Retina (tissue), 1 donor: Measurements from ENCODE around the gene PRDM4.

Source experiments
- DNase-seq: peaks from one replicate; pipeline ENCODE4 v3.0.0-alpha.2; 2016

The PRDM4 gene, protein sequence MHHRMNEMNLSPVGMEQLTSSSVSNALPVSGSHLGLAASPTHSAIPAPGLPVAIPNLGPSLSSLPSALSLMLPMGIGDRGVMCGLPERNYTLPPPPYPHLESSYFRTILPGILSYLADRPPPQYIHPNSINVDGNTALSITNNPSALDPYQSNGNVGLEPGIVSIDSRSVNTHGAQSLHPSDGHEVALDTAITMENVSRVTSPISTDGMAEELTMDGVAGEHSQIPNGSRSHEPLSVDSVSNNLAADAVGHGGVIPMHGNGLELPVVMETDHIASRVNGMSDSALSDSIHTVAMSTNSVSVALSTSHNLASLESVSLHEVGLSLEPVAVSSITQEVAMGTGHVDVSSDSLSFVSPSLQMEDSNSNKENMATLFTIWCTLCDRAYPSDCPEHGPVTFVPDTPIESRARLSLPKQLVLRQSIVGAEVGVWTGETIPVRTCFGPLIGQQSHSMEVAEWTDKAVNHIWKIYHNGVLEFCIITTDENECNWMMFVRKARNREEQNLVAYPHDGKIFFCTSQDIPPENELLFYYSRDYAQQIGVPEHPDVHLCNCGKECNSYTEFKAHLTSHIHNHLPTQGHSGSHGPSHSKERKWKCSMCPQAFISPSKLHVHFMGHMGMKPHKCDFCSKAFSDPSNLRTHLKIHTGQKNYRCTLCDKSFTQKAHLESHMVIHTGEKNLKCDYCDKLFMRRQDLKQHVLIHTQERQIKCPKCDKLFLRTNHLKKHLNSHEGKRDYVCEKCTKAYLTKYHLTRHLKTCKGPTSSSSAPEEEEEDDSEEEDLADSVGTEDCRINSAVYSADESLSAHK

DNA sequence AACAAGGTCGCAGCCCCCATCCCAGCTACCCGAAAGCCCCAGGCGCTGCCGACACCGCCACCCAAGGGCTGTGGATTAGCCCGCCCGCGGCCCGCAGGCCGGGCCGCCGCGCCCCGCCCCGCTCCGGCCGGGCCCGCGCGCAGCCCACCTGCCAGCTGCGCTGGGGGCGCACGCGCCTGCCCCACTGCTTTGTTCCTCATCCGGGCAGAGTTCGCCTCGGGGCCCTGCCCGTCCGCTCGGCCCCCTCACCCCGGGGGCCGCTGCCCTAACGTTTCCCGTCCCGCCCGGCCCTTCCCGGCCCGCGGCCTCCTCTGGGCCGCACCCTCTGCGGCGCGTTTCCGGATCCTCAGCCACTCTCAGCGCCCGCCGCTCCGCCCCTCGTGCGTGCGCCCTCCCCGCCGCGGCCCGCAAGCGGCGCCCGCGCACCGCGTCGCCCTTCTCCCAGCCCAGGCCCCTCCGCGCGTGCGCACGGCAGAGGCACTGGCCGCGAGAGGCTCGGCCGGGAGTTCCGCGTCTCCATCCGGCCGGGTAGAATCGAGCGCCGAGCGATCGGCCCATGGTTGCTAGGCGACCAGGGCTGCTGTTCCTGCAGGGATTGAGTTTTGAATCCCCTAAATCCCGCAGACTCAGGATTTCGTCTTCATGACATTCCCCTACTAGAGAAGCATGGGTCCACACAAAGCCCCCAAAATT is at the start of gene PRDM4:
Gene PRDM4 (minus strand): TSS at position 329 of the 693 bp plus-strand sequence. CDS start 622 bp downstream, outside the sequence.
- peak; percentile 92 for DNase-seq

DNA sequence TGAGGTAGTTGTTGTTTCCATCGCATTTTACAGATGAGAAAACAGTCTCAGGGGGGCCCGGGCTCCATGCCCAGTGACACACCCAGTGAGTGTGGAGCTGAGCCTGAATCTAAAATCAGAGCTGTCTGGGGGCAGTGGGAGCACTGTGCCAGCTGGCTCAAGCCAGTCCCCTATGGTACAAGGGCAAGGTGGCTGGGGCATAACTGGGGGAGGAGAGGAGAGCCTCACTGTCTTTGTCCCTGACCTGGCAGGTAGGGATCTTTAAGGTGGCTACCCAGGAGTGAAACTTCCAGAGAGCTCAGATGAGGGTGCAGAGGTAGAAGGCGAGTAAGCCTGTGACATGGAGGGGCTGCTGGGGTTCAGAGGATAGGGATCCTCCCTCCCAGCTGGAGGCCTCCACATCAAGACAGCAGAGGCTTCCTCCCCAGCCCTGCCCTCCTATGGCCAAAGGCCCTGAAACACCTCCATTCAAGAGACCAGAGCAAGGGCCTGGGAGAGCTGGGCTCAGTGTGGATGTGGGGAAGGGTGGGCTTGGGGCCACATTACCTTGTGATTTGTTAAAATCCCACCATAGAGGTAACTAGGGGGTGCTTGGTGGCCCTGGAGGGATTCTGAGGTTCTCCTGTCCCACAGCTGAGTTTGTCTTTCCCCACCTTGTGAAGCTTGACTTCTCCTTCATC is 46.7 kb upstream of the PRDM4 start:
- DNase-seq, result no peak

DNA sequence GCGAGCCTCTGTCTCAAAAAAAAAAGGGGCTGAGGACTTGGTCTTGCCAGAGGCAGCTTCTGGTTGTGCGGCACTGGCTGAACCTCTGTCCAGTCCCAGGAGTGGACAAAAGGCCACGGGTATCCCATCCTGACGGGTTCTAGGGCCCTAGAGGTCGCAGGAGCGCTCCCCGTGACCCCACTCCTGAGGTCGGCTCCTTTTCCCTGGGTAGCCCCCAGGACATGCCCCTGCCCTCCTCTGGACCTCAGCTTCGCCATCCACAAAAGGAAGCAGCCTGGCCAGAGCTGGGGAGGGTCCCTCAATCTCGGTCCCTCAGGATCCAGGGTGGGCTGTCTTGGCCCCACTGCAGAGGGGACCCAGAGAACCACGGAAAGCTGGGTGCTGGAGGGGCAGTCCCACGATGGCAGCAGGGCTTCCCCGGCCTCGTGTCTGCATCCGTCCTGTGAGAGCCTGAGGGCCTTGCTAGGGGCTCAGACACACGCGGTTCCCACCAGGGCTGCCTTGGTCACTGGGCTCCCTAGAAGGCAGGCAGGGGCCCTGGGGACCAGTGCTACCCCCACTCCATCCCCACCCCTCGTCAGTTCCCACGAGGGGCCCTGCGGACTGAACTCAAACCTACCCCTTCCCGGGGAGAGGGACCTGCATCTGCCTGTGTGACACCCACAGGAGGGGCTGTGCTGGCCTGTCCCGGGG is 44.7 kb upstream of the PRDM4 start:
- no peak for DNase-seq

DNA sequence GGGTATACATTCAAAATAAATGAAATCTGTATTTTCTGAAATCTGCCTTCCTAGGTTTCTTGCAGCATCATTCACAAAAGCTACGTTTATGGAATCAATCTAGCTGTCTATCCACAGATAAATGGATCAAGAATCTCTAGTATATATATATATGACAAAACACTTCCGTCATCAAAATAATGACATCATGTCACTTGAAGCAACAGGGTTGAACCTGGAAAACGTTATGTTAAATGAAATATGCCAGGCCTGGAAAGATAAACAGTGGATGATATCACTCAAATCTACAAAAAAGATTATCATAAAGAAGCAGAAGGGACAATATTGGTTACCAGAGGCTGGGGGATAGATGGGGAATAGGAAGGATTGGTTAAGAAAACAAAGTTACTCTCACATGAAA is 42.2 kb upstream of the PRDM4 start:
- DNase-seq, result no peak

GRCh38 chr12:107801150-107801549 is 40.2 kb upstream of the PRDM4 start:
- DNase-seq, result no peak

GRCh38 chr12:107798580-107798979 is 37.6 kb upstream of the PRDM4 start:
- DNase-seq, result no peak

DNA sequence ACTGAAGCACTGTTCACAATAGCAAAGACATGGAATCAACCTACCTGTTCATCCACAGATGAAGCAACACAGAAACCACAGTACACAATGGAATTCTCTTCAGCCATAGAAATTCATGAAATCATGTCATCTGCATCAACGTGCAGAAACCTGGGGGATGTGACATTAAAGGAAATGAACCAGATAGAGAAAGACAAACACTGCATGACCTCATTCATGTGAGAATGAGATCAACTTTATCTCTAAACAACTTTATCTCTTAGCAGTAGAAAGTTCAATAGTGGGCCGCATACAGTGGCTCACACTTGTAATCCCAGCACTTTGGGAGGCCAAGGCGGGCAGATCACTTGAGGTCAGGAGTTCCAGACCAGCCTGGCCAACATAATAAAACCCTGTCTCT is 33.5 kb upstream of the PRDM4 start:
- DNase-seq, result no peak

DNA sequence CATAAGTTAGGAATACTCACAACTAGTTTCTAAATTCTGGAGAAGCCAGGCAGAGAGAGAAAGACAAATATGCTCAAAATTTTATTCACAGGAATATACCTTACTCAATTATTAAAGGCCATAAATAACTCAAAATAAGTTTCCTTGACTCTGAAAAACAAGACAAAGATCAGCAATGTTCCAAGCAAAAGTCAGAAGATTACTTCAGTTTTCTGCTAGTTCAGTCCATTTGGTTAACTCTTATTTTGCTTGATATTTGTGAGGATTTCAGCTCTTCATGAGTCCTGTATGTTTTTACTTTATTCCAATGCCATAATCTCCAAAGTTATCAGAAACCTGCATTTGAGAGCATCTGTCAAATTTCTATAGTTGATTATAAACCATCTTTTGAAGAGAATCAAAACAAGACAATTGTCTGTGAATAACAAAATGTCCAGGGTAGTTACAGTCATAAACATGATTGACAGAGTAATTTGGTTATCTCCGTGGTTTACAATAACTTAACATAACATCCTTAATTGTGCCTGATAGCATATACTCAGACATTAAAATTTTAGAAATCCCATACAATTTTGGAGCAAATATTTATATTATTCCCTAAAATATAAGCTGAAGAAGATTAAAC is 30.6 kb upstream of the PRDM4 start:
- no peak for DNase-seq

- DNase-seq, result no peak
Observed at GRCh38 chr12:107788690-107789458, 27.9 kb upstream of the PRDM4 start.

GRCh38 chr12:107788281-107788680 is 27.3 kb upstream of the PRDM4 start:
- no peak for DNase-seq

- no peak for DNase-seq
Observed at GRCh38 chr12:107783406-107784376, 22.8 kb upstream of the PRDM4 start.

GRCh38 chr12:107782067-107782466 is 21.1 kb upstream of the PRDM4 start:
- no peak for DNase-seq

- no peak for DNase-seq
Observed at GRCh38 chr12:107780298-107780697, 19.4 kb upstream of the PRDM4 start.

DNA sequence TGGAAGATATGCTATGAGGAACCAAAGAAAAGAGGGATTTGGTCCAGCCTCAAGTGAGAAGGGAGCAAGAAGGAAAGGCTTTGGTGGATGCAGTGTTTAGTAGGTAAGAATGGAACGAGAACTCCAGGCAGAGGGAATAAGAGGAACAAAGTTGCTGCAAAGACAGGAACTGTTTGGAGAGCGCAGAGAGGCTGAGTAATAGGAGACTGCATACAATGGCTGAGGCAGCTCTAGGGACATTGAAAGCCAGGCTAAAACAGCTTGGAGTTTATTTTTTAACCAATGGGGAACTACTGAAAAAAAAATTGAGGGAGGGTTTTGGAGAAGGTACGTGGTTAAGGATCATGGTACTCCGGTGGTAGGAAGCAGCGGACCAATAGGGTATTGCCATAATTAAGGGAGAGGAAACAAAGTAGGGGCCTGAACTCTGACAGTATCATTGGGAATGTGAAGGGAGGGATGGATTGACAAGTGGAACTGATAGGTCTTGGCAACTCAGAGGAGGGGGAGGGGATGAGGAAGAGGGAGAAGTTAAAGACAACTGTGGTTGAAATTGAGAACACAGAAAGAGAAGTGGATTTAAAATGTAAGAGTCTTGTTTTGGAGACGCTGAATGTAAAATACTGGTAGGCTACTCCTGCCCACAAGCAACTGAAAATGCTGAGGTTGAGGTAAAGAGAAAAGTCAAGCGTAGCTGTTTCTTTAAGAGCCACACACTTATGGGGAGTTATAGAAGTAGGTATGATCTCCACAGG is 18.3 kb upstream of the PRDM4 start:
- no peak for DNase-seq

DNA sequence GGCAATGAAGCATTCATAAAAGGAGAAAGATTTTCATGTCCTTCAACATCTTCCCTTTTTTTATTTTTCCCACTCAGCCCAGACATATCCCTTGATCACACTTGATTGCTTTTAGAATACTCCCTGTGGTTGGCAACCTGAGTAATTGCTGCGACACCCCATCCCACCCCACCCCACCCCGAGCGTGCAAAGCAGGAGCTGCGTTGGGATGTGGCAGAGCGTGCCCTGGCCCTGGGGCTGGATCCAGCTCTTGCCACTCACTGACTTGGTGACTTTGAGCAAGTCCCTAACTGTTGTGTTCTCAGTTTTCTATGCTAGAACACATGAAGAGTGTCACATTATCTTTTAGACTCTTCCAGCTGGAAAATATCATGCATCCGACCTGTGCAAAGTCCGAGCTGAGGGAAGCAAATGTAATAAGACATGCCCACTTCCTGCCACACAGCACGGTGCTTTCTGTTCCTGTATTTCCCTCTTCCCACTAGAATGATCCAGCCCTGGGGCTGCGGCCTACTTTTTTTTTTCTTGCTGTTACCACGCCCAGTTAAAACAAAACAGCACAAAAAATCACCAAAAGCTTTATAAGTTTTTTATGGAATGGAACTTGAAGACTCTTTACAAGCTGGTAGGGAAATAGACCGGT is 17.6 kb upstream of the PRDM4 start:
- DNase-seq, result no peak

- no peak for DNase-seq
Observed at GRCh38 chr12:107776171-107776570, 15.2 kb upstream of the PRDM4 start.

DNA sequence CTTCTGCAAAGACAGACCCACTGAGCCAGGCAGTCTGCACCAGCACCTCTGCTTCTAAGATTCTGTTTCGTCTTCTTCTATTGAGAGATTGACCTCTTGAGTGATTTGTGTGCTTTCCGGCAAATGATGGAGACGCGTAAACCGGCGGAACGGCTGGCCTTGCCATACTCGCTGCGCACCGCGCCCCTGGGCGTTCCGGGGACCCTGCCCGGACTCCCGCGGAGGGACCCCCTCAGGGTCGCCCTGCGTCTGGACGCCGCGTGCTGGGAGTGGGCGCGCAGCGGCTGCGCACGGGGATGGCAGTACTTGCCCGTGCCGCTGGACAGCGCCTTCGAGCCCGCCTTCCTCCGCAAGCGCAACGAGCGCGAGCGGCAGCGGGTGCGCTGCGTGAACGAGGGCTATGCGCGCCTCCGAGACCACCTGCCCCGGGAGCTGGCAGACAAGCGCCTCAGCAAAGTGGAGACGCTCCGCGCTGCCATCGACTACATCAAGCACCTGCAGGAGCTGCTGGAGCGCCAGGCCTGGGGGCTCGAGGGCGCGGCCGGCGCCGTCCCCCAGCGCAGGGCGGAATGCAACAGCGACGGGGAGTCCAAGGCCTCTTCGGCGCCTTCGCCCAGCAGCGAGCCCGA is 14.3 kb upstream of the PRDM4 start:
- DNase-seq, result peak; percentile 85
